Calu3 (cell line): ENCODE data around the gene SLC25A29. TPM values are rescaled to one million over a fixed set of nuclear protein-coding genes. Genes with fewer than 3 reads are reported as not detected.
A peak's percentile ranks its signal among the peaks of the same experiment; 100 is the strongest.
"Not testable (repeated sequence)": the region's sequence is repeated elsewhere in the genome, so short reads cannot be mapped to it uniquely, and the experiment has no call there.

Experiments
- BruUV-seq: library from RNA; stranded (reverse); fragments of 400-500 nt; replicated peaks from 2 replicates; lab custom pipeline; 2021; lab: Mats Ljungman, UMichigan
- CTCF ChIA-PET: fragments of 300-600 bp; sonication (Branson Sonifier 250); formaldehyde crosslinking; loops from one replicate; lab custom pipeline; 2022; ENCODE audit warnings: antibody characterized with exemption; lab: Charles Lee
- DNase-seq: peaks from one replicate; pipeline ENCODE4 v3.0.0; 2022
- H3K27ac Mint-ChIP-seq: one replicate; pipeline ENCODE4 v1.8.0; 2022; ENCODE audit warnings: mixed read lengths; ENCODE audit not compliant: unreplicated experiment
- H3K27me3 Mint-ChIP-seq: one replicate; pipeline ENCODE4 v1.8.0; 2022; ENCODE audit warnings: mixed read lengths; ENCODE audit not compliant: unreplicated experiment
- H3K36me3 Mint-ChIP-seq: one replicate; pipeline ENCODE4 v1.8.0; 2022; ENCODE audit warnings: mild to moderate bottlenecking, moderate library complexity, mixed read lengths; ENCODE audit not compliant: insufficient read depth, unreplicated experiment
- H3K4me1 Mint-ChIP-seq: one replicate; pipeline ENCODE4 v1.8.0; 2022; ENCODE audit warnings: mild to moderate bottlenecking, low read depth, mixed read lengths; ENCODE audit not compliant: unreplicated experiment
- H3K4me3 Mint-ChIP-seq: one replicate; pipeline ENCODE4 v1.8.0; 2022; ENCODE audit warnings: mild to moderate bottlenecking, low read depth, moderate library complexity, mixed read lengths; ENCODE audit not compliant: unreplicated experiment
- H3K9me3 Mint-ChIP-seq: one replicate; pipeline ENCODE4 v1.8.0; 2022; ENCODE audit warnings: low read depth, mixed read lengths; ENCODE audit not compliant: unreplicated experiment
- CTCF ChIP-seq: fragments of 200-600 bp; IDR thresholded peaks from one replicate; pipeline ENCODE4 v1.8.0; 2022; ENCODE audit warnings: antibody characterized with exemption; ENCODE audit not compliant: unreplicated experiment
- intact Hi-C: fragments of 100-400 bp; cut with micrococcal nuclease; formaldehyde crosslinking; loops from one replicate; pipeline ENCODE4 v1.10.0; 2022; ENCODE audit not compliant: unreplicated experiment
- total RNA-seq: library from RNA; stranded (reverse); gene quantifications from 2 replicates; pipeline ENCODE4 v1.2.3, GENCODE V29; 2022

The SLC25A29 gene
- total RNA-seq, 1 experiment from 2014 or later, result 68.4 TPM

GRCh38 chr14:100283984-100284881, 22.0 kb downstream of the SLC25A29 start:
- TF ChIP-seq CTCF, result no peak
- intact Hi-C loops, result no loop called here
- Mint-ChIP-seq H3K36me3 (peaks cover 43% of the 10 kb centered on the region), H3K4me1 (peaks cover 15% of the 10 kb centered on the region), H3K9me3 (no peaks in the 10 kb centered on the region), H3K4me3 (peak overlapping the region; percentile 67), H3K27ac (peak overlapping the region; percentile 28), H3K27me3 (no peaks in the 10 kb centered on the region)
- CTCF ChIA-PET, result interaction anchor here (1.3 kb wide), 1 partner anchor 94 kb away, joined by 3 read pairs; no protein-coding TSS in a partner anchor
- TSS peak; percentile 11 for BruUV-seq
- no peak for DNase-seq

- Mint-ChIP-seq H3K36me3 (peaks cover 43% of the 10 kb centered on the region), H3K4me1 (peaks cover 15% of the 10 kb centered on the region)
- DNase-seq, H3K9me3 Mint-ChIP-seq, intact Hi-C loops, H3K4me3 Mint-ChIP-seq, BruUV-seq, H3K27ac Mint-ChIP-seq, H3K27me3 Mint-ChIP-seq: not testable (repeated sequence)
- CTCF ChIA-PET, result interaction anchor here (0.6 kb wide), 1 partner anchor 8 kb away, joined by 4 read pairs; no protein-coding TSS in a partner anchor
These were observed 22.8 kb downstream of the SLC25A29 start for GRCh38 chr14:100283436-100283835.

- Mint-ChIP-seq H3K9me3 (no peaks in the 10 kb centered on the region), H3K4me3 (no peak overlapping the region), H3K4me1 (peaks cover 15% of the 10 kb centered on the region), H3K36me3 (peaks cover 43% of the 10 kb centered on the region), H3K27me3 (no peaks in the 10 kb centered on the region), H3K27ac (peak overlapping the region; percentile 39)
- CTCF ChIA-PET, result interaction anchor here (0.6 kb wide), 1 partner anchor 8 kb away, joined by 4 read pairs; no protein-coding TSS in a partner anchor
- TF ChIP-seq CTCF, result no peak
- no TSS peak for BruUV-seq
- DNase-seq, result no peak
- intact Hi-C loops, result no loop called here
These were observed 23.4 kb downstream of the SLC25A29 start for GRCh38 chr14:100282766-100283419.

GRCh38 chr14:100282083-100282350, 24.2 kb downstream of the SLC25A29 start:
- DNase-seq, result no peak
- Mint-ChIP-seq H3K27me3 (no peaks in the 10 kb centered on the region), H3K9me3 (no peaks in the 10 kb centered on the region), H3K4me3 (no peak overlapping the region), H3K4me1 (peaks cover 15% of the 10 kb centered on the region), H3K36me3 (peaks cover 43% of the 10 kb centered on the region), H3K27ac (peak overlapping the region; percentile 39)
- CTCF ChIA-PET, result interaction anchor here (0.6 kb wide), 1 partner anchor 80 kb away, joined by 3 read pairs; no protein-coding TSS in a partner anchor
- no peak for TF ChIP-seq CTCF
- intact Hi-C loops, result no loop called here
- BruUV-seq, result no TSS peak
